ENCODE measurements around the gene TACO1. TPM values are rescaled to one million over a fixed set of nuclear protein-coding genes. Genes with fewer than 3 reads are reported as not detected.

Gene TACO1
- total and polyA plus RNA-seq, 10 of the 15 experiments (the other 5 are each of a cell fraction or from before 2014, with no cell fraction given), result 8.5 to 38.6 (median 27.0) TPM

DNA sequence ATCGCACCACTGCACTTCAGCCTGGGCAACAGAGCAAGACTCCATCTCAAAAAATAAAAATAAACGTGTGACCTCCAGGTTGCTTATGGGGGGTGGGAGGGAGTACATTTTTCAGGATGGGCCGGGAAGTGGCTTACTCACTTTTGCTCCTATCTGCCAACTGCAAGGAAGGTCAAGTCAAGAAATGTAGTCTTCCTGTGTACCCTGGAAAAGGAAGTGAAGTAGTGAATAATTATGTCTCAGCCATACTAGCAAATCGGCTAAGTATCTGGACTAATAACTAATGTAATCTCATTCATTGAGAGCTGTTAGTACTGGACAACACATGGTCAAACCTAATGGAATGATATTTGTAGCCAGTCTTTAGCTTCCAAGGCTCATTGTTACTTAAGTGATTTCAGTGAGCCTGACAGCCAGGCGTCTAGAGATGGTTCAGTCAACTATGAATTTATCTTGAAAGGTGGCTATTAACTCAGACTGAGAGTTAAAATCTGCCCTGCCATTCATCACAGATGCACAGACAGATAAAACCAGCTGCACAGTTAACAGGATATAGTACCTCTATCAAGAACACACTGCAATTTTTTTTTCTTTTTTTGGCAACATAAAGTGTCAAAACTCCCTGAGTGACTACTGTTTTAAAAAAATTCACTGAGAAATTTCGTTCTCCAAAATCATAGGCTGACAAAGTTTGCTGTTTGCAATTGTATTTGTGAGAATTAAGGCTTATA lies 3.7 kb upstream of the TACO1 start:
- Histone ChIP-seq H3K4me1 (ENCODE audit: control insufficient read depth, insufficient read depth, low read length) (no peaks in the 10 kb centered on the region), H3K4me3 (no peak overlapping the region), H3K27ac (ENCODE audit: control insufficient read depth, insufficient read depth) (no peak overlapping the region), H3K36me3 (ENCODE audit: control insufficient read depth in 2 of 2, insufficient read depth in 2 of 2, low read length in 1 of 2) (peaks cover 0 to 5% of the 10 kb centered on the region in 2 experiments; a peak in 3 of 4 replicates), H4K20me1 (ENCODE audit: control insufficient read depth, insufficient read depth) (no peaks in the 10 kb centered on the region), H3K79me2 (ENCODE audit: control insufficient read depth, insufficient read depth, low read length) (peaks cover 15% of the 10 kb centered on the region), H3K27me3 (replicated peaks in 1 of 2; ENCODE audit: control insufficient read depth in 2 of 2, insufficient read depth in 2 of 2, low read length in 1 of 2) (no peaks in the 10 kb centered on the region), H3K4me2 (ENCODE audit: control insufficient read depth, insufficient read depth) (no peak overlapping the region), H3K9me3 (replicated peaks; ENCODE audit: control insufficient read depth, insufficient read depth, low read length) (no peaks in the 10 kb centered on the region), H3K9ac (ENCODE audit: control insufficient read depth, insufficient read depth, low read length) (no peak overlapping the region), H2AFZ (ENCODE audit: control insufficient read depth, low read depth, low read length) (no peak overlapping the region)
- no TSS peak for BruUV-seq (replicated peaks)
- RAD21 ChIA-PET (ENCODE audit: unreplicated experiment), result interaction anchor here (1.6 kb wide), 1 partner anchor 171 kb away, joined by 3 read pairs; no protein-coding TSS in a partner anchor
- no peak for DNase-seq (ENCODE audit: low read depth, low spot score)
- intact Hi-C loops (cut with micrococcal nuclease; ENCODE audit: unreplicated experiment) (no loop called here), in situ Hi-C loops (cut with MboI) (no loop called here)
- CTCF ChIA-PET, result interaction anchor here (0.7 to 1.5 kb wide), 2 partner anchors 15 to 171 kb away, joined by 3 to 4 read pairs; no protein-coding TSS in a partner anchor
- no peak for ATAC-seq
- no peak for FAIRE-seq
- WGBS (ENCODE audit: insufficient coverage, insufficient replicate concordance, low lambda C conversion rate, missing lambda C conversion rate), result 64% methylated on average over 6 of the region's 6 CpGs
- POLR2A ChIA-PET, result no interaction called here
- TF ChIP-seq CHD4 (IDR thresholded peaks at IDR 0.05) (no peak), SRF (IDR thresholded peaks at IDR 0.05; ENCODE audit: low read depth in 2 of 2, low read length in 2 of 2) (no peak)
- TF ChIP-seq, protein P1, sequence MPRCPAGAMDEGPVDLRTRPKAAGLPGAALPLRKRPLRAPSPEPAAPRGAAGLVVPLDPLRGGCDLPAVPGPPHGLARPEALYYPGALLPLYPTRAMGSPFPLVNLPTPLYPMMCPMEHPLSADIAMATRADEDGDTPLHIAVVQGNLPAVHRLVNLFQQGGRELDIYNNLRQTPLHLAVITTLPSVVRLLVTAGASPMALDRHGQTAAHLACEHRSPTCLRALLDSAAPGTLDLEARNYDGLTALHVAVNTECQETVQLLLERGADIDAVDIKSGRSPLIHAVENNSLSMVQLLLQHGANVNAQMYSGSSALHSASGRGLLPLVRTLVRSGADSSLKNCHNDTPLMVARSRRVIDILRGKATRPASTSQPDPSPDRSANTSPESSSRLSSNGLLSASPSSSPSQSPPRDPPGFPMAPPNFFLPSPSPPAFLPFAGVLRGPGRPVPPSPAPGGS (IDR thresholded peaks at IDR 0.05; ENCODE audit: borderline replicate concordance, insufficient read depth, low read depth, low read length, poor library complexity, severe bottlenecking), result peak; percentile 34
- SMC1A ChIA-PET (ENCODE audit: uncharacterized antibody, unreplicated experiment), result interaction anchor here (1.1 kb wide), 1 partner anchor 155 kb away, joined by 4 read pairs; no protein-coding TSS in a partner anchor

DNA sequence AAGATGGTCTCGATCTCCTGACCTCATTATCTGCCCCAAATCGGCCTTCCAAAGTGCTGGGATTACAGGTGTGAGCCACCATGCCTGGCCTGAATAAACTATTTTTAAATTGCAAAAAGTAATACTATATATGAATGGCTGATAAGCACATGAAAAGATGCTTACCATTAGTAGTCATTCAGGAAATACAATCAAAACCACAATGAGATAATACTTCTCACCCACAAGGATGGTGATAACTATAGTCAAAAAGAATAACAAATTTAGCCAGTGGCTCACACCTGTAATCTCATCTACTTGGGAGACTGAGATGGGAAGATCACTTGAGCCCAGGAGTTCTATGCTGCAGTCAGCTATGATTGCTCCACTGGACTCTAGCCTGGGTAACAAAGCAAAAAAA lies 2.4 kb upstream of the TACO1 start:
- CTCF ChIA-PET, result no interaction called here

More for the DNA sequence above, 2.4 kb upstream of the TACO1 start:
- in situ Hi-C loops (cut with MboI), result no loop called here
- Histone ChIP-seq H3K4me3 (no peak overlapping the region), H3K27me3 (replicated peaks in 1 of 2; ENCODE audit: control insufficient read depth in 2 of 2, insufficient read depth in 2 of 2, low read length in 1 of 2) (no peaks in the 10 kb centered on the region), H3K9me3 (replicated peaks; ENCODE audit: control insufficient read depth, insufficient read depth, low read length) (no peaks in the 10 kb centered on the region), H3K4me1 (ENCODE audit: control insufficient read depth, insufficient read depth, low read length) (no peaks in the 10 kb centered on the region), H4K20me1 (ENCODE audit: control insufficient read depth, insufficient read depth) (no peaks in the 10 kb centered on the region), H3K9ac (ENCODE audit: control insufficient read depth, insufficient read depth, low read length) (no peak overlapping the region), H3K79me2 (ENCODE audit: control insufficient read depth, insufficient read depth, low read length) (peaks cover 16% of the 10 kb centered on the region), H3K27ac (ENCODE audit: control insufficient read depth, insufficient read depth) (no peak overlapping the region), H3K36me3 (ENCODE audit: control insufficient read depth in 2 of 2, insufficient read depth in 2 of 2, low read length in 1 of 2) (no peaks in the 10 kb centered on the region; a peak in 1 of 4 replicates), H3K4me2 (ENCODE audit: control insufficient read depth, insufficient read depth) (no peak overlapping the region), H2AFZ (ENCODE audit: control insufficient read depth, low read depth, low read length) (no peak overlapping the region)
- no TSS peak for BruUV-seq (replicated peaks)
- FAIRE-seq (no peak), ATAC-seq (no peak), DNase-seq (ENCODE audit: low read depth, low spot score) (no peak)
- WGBS (ENCODE audit: insufficient coverage, insufficient replicate concordance, low lambda C conversion rate, missing lambda C conversion rate), result 68% methylated on average over 2 of the region's 2 CpGs
- POLR2A ChIA-PET, result interaction anchor here (0.6 kb wide), 2 partner anchors 531 to 1564 kb away, joined by 3 read pairs; no protein-coding TSS in a partner anchor
- RAD21 ChIA-PET (ENCODE audit: unreplicated experiment), result no interaction called here
- intact Hi-C loops (cut with micrococcal nuclease; ENCODE audit: unreplicated experiment), result no loop called here
- TF ChIP-seq, protein P2, sequence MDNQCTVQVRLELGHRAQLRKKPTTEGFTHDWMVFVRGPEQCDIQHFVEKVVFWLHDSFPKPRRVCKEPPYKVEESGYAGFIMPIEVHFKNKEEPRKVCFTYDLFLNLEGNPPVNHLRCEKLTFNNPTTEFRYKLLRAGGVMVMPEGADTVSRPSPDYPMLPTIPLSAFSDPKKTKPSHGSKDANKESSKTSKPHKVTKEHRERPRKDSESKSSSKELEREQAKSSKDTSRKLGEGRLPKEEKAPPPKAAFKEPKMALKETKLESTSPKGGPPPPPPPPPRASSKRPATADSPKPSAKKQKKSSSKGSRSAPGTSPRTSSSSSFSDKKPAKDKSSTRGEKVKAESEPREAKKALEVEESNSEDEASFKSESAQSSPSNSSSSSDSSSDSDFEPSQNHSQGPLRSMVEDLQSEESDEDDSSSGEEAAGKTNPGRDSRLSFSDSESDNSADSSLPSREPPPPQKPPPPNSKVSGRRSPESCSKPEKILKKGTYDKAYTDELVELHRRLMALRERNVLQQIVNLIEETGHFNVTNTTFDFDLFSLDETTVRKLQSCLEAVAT (IDR thresholded peaks at IDR 0.05), result no peak
- peak; percentile 36; the same call in 1 of the 2 replicates for TF ChIP-seq RUNX3 (IDR thresholded peaks at IDR 0.05; ENCODE audit: low read length)
- SMC1A ChIA-PET (ENCODE audit: uncharacterized antibody, unreplicated experiment), result interaction anchor here (1.1 kb wide), 1 partner anchor 156 kb away, joined by 4 read pairs; no protein-coding TSS in a partner anchor
